GM18858 (cell line): ENCODE data around the gene VCP.

Experiments
- ATAC-seq: cut with Tn5 transposase; IDR thresholded peaks from one replicate; pipeline ENCODE4 v1.9.1; 2021; ENCODE audit not compliant: unreplicated experiment

Gene VCP

DNA sequence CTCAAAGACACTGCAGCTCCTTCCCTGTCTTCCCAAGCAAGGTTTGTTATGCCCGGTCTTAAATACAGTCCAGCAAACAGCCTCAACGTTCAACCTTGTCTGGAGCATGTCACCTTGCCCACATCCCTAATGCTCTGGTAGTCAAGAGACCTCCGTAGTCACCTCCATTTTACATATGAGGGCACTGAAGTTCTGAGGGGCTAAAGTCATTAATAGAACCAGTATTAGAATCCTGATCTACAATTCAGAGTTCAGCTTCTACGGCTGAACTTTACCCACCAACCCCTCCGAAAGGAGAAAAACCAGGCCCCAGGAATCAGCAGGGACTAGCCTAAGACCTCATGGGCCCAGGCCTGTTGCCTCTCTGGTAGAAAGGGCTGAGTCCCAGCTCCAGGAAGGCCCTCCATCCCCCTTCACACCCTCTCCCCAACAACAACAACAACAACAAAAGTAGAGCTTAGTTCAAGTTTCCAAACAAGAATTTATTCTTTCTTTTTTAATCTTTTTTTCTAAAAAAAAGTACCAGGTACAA is 31.3 kb upstream of the VCP start:
- ATAC-seq = no peak

- peak; percentile 93 for ATAC-seq
Observed at GRCh38 chr9:35102769-35103659, 30.6 kb upstream of the VCP start, which contains the start of gene STOML2. STOML2 (minus strand) TSS chr9:35103131; CDS start chr9:35103094, 37 bp downstream.

DNA sequence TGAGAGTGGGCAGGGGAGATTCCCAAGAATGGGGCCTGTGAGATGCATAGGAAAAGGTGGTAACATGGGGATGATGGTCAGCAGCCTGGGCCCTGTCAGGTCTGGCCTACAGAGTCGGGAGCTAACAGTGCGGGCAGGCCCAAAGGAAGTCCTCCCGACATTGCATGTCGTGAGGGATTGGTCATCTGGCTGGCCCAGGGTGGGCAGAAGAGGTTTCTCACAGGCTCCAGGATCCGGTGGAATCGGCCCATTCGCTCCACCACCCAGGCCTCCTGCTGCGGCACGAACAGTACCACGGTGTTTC is 30.0 kb upstream of the VCP start:
- ATAC-seq = no peak

- no peak for ATAC-seq
Observed at GRCh38 chr9:35097573-35097972, 25.1 kb upstream of the VCP start.

GRCh38 chr9:35096035-35096849 is 23.8 kb upstream of the VCP start, which contains the start of gene PIGO:
PIGO (minus strand) TSS chr9:35096591; CDS start chr9:35095565, 1,026 bp downstream.
- peak; percentile 75 for ATAC-seq

- no peak for ATAC-seq
Observed at GRCh38 chr9:35091536-35091935, 19.1 kb upstream of the VCP start.

DNA sequence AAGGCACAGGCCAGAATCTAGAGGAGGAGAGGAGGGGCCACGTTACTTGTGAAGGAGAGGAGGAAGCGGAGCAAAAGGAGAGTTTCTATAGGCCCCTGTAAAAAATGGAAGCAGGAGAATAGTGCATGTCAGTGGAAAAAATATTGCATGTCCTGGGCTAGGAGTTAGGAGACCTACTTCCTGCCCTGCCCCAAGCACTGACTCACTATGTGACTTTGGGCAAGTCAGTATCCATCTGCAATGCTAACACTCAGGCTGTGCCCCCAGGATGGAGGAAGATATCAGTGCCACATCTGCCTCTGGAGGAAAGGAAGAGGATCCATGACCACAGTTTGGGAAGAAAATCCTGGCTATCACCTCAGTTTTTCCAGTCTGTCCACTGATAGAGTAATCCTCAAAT is 17.0 kb upstream of the VCP start:
- ATAC-seq = no peak

DNA sequence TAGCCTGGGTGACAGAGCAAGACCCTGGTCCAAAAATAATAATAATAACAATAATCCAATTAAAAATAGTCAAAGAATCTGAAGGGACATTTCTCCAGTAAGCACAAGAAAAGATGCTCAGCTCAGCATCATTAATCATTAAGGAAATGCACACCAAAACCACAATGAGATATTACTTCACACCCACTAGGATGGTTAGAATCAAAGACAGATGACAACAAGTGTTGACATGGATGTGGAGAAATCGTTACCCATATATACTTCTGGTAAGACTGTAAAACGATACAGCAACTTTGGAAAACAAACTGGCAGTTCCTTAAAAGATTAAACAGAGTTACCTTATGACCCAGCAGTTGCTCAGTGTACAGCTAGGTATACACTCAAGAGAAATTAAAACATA is 12.7 kb upstream of the VCP start:
- ATAC-seq = no peak

GRCh38 chr9:35079426-35080341 is 7.3 kb upstream of the VCP start, which contains the start of gene FANCG:
FANCG (minus strand) TSS chr9:35079942; CDS start chr9:35079524, 418 bp downstream.
- ATAC-seq = peak; percentile 82

- no peak for ATAC-seq
Observed at GRCh38 chr9:35079041-35079425, 6.6 kb upstream of the VCP start.

DNA sequence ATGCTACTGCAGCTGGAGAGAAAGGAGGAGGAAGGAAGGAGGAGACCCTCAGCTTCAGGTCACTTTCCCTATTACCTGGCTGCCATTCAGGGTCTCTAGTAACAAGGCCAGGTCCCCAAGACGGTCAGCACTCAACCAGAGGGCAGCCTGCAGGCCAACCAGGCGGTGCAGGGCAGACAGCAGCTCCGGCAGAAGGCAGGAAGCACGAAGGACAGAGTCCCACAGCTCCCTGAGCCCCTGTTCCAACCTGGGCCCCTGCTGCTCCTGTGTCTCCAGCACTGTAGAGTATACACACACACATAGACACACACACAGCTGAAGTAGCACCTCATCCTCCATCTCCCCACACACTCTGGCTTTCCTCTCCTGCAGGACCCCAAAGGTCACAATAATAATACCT is 5.6 kb upstream of the VCP start:
- no peak for ATAC-seq

GRCh38 chr9:35076848-35077247 is 4.4 kb upstream of the VCP start:
- ATAC-seq = no peak

DNA sequence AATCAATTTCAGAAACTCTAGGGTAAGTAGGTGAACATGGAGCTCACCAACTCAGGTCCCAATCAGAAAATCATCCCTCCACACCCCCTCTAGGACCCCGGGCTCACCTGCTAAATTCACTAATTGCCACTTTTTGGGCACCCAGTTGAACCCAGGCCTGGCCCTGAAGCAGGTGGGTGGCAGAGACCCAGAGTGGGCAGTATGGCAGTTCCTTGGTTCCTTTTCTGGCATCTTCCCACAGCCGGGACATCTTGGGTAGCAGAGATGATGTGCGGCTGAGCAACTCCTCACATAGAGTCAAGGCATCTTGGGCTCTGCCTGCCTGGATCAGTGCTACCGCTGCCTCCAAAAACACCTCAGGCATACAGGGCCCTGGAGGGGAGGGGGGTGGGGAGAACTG is 2.9 kb upstream of the VCP start:
- ATAC-seq = no peak

- ATAC-seq = no peak
Observed at GRCh38 chr9:35074791-35075190, 2.4 kb upstream of the VCP start.

GRCh38 chr9:35074141-35074540 is 1.7 kb upstream of the VCP start:
- no peak for ATAC-seq

DNA sequence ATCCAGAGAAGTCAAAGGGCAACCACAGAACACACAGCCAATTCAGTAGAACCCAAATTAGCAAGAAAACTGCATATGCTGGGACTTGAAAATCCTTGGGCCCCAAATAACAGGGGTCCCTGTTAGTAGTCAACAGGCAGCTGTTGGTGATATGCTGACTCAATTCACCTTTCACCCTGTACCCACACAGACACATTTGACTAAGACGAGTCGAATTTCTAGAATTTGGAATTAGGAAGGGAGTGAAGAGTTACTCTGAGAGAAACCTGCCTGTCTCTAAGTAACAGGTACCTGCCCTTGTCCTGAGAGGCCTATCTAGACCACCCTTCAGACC is 821 bp upstream of the VCP start:
- ATAC-seq = no peak

GRCh38 chr9:35071814-35072460 is 488 bp downstream of the VCP start:
- peak; percentile 41 for ATAC-seq

- ATAC-seq = no peak
Observed at GRCh38 chr9:35070823-35071813, 1.3 kb downstream of the VCP start.

GRCh38 chr9:35069020-35069419 is 3.4 kb downstream of the VCP start:
- no peak for ATAC-seq
